SK-N-SH treated with all-trans-retinoic acid at 6 μM for 48 hours (cell line): Measurements from ENCODE around the gene SMC6.

Experiments
- ATAC-seq: fragments of 200-7000 bp; cut with Tn5 transposase; 3 replicates; pipeline ENCODE4 v1.9.1; 2020; ENCODE audit warnings: mild to moderate bottlenecking, moderate library complexity
- ARNTL ChIP-seq: fragments of 450-650 bp; formaldehyde crosslinking; IDR thresholded peaks from 2 replicates; pipeline ENCODE4 v1.5.0; 2020; ENCODE audit warnings: low read depth, mild to moderate bottlenecking, moderate library complexity, borderline replicate concordance
- BACH2 ChIP-seq: fragments of 250-450 bp; sonication (Bioruptor Pico); IDR thresholded peaks from 2 replicates; pipeline ENCODE4 v1.9.0; 2021; ENCODE audit warnings: mild to moderate bottlenecking, borderline replicate concordance
- CREB5 ChIP-seq: fragments of 250-450 bp; sonication (Bioruptor Pico); IDR thresholded peaks from 2 replicates; pipeline ENCODE4 v1.5.1; 2020; ENCODE audit warnings: low read depth, mild to moderate bottlenecking, moderate library complexity
- CSDC2 ChIP-seq: fragments of 250-450 bp; sonication (Bioruptor Pico); IDR thresholded peaks from 2 replicates; pipeline ENCODE4 v1.5.0; 2020; ENCODE audit warnings: mild to moderate bottlenecking, moderate library complexity
- CSRNP3 ChIP-seq: fragments of 250-450 bp; sonication (Bioruptor Pico); IDR thresholded peaks from 2 replicates; pipeline ENCODE4 v1.5.1; 2021; ENCODE audit warnings: mild to moderate bottlenecking, moderate library complexity
- ESRRG ChIP-seq: fragments of 250-450 bp; sonication (Bioruptor Pico); IDR thresholded peaks from 2 replicates; pipeline ENCODE4 v1.6.1; 2021; ENCODE audit warnings: mild to moderate bottlenecking
- GLIS3 ChIP-seq: fragments of 250-450 bp; sonication (Bioruptor Pico); IDR thresholded peaks from 2 replicates; pipeline ENCODE4 v1.5.0; 2020; ENCODE audit warnings: mild to moderate bottlenecking, moderate library complexity
- ISL1 ChIP-seq: fragments of 250-450 bp; sonication (Bioruptor Pico); IDR thresholded peaks from 2 replicates; pipeline ENCODE4 v2.1.2; 2022; ENCODE audit warnings: mild to moderate bottlenecking, moderate library complexity
- OSR1 ChIP-seq: fragments of 250-450 bp; sonication (Bioruptor Pico); IDR thresholded peaks from 2 replicates; pipeline ENCODE4 v1.8.0; 2022; ENCODE audit warnings: moderate library complexity, mild to moderate bottlenecking, inconsistent platforms
- PATZ1 ChIP-seq: fragments of 250-450 bp; sonication (Bioruptor Pico); IDR thresholded peaks from 2 replicates; pipeline ENCODE4 v1.8.0; 2020; ENCODE audit warnings: mild to moderate bottlenecking, moderate library complexity, borderline replicate concordance
- POU6F1 ChIP-seq: fragments of 250-450 bp; sonication (Bioruptor Pico); IDR thresholded peaks from 2 replicates; pipeline ENCODE4 v1.8.0; 2021; ENCODE audit warnings: low read depth, mild to moderate bottlenecking, moderate library complexity, borderline replicate concordance
- PPARA ChIP-seq: fragments of 250-450 bp; sonication (Bioruptor Pico); IDR thresholded peaks from 2 replicates; pipeline ENCODE4 v1.5.0; 2020; ENCODE audit warnings: mild to moderate bottlenecking, borderline replicate concordance
- RARB ChIP-seq: fragments of 250-450 bp; sonication (Bioruptor Pico); IDR thresholded peaks from 2 replicates; pipeline ENCODE4 v1.8.0; 2021; ENCODE audit warnings: mild to moderate bottlenecking, moderate library complexity
- SNAI2 ChIP-seq: fragments of 250-450 bp; sonication (Bioruptor Pico); IDR thresholded peaks from 2 replicates; pipeline ENCODE4 v1.5.0; 2020; ENCODE audit warnings: mild to moderate bottlenecking, moderate library complexity
- TCF4 ChIP-seq: fragments of 250-450 bp; sonication (Bioruptor Pico); IDR thresholded peaks from 2 replicates; pipeline ENCODE4 v1.8.0; 2021; ENCODE audit warnings: mild to moderate bottlenecking, moderate library complexity, borderline replicate concordance
- TOX ChIP-seq: fragments of 250-450 bp; sonication (Bioruptor Pico); IDR thresholded peaks from 2 replicates; pipeline ENCODE4 v1.8.0; 2021; ENCODE audit warnings: mild to moderate bottlenecking, moderate library complexity, borderline replicate concordance
- TSHZ2 ChIP-seq: fragments of 250-450 bp; sonication (Bioruptor Pico); IDR thresholded peaks from 2 replicates; pipeline ENCODE4 v1.5.0; 2020; ENCODE audit warnings: mild to moderate bottlenecking, moderate library complexity
- ZC3H10 ChIP-seq: fragments of 250-450 bp; sonication (Bioruptor Pico); IDR thresholded peaks from 2 replicates; pipeline ENCODE4 v1.5.1; 2021; ENCODE audit warnings: mild to moderate bottlenecking, moderate library complexity
- ZFP3 ChIP-seq: fragments of 250-450 bp; sonication (Bioruptor Pico); IDR thresholded peaks from 2 replicates; pipeline ENCODE4 v1.5.0; 2020; ENCODE audit warnings: mild to moderate bottlenecking, moderate library complexity
- ZFP30 ChIP-seq: fragments of 450-650 bp; formaldehyde crosslinking; IDR thresholded peaks from 2 replicates; pipeline ENCODE4 v1.5.0; 2022; ENCODE audit warnings: mild to moderate bottlenecking, moderate library complexity
- ZNF565 ChIP-seq: fragments of 450-650 bp; formaldehyde crosslinking; conservative IDR thresholded peaks from 2 replicates; pipeline ENCODE4 v1.5.0; 2020; ENCODE audit warnings: low read depth, mild to moderate bottlenecking, moderate library complexity
- ZNF70 ChIP-seq: fragments of 450-650 bp; formaldehyde crosslinking; IDR thresholded peaks from 2 replicates; pipeline ENCODE4 v1.5.0; 2020; ENCODE audit warnings: mild to moderate bottlenecking, moderate library complexity
- ZNF8 ChIP-seq: fragments of 450-650 bp; formaldehyde crosslinking; IDR thresholded peaks from 2 replicates; pipeline ENCODE4 v1.5.0; 2020; ENCODE audit warnings: mild to moderate bottlenecking, moderate library complexity

Gene SMC6

GRCh38 chr2:17643031-17643615 lies 110.5 kb downstream of the SMC6 start:
- ATAC-seq, result peak; percentile 95

More at GRCh38 chr2:17643031-17643615, 110.5 kb downstream of the SMC6 start:
- no peak for TF ChIP-seq GLIS3 (CRISPR knock-in tag)
- no peak for TF ChIP-seq POU6F1 (CRISPR knock-in tag)
- TF ChIP-seq ZNF8, result no peak
- no peak for TF ChIP-seq RARB
- TF ChIP-seq CREB5, result no peak
- TF ChIP-seq TCF4 (CRISPR knock-in tag), result no peak
- TF ChIP-seq CSDC2 (CRISPR knock-in tag), result 0 out of 2 replicates have a peak, but pooled peaks have one; percentile 71
- no peak for TF ChIP-seq ZNF70 (CRISPR knock-in tag)
- TF ChIP-seq PATZ1 (CRISPR knock-in tag), result no peak
- TF ChIP-seq OSR1, result no peak
- no peak for TF ChIP-seq ZC3H10
- TF ChIP-seq PPARA (CRISPR knock-in tag), result no peak
- TF ChIP-seq BACH2, result no peak
- TF ChIP-seq ARNTL (CRISPR knock-in tag), result no peak
- peak; percentile 51; the same call in 1 of the 2 replicates for TF ChIP-seq ZFP3 (CRISPR knock-in tag)
- no peak for TF ChIP-seq ZFP30
- TF ChIP-seq ISL1 (CRISPR knock-in tag), result peak; percentile 54
- no peak for TF ChIP-seq ZNF565 (CRISPR knock-in tag)
- no peak for TF ChIP-seq TSHZ2 (CRISPR knock-in tag)
- TF ChIP-seq SNAI2 (CRISPR knock-in tag), result peak; percentile 20; the same call in 1 of the 2 replicates
- TF ChIP-seq ESRRG (CRISPR knock-in tag), result no peak
- no peak for TF ChIP-seq CSRNP3 (CRISPR knock-in tag)
- TF ChIP-seq TOX (CRISPR knock-in tag), result no peak
- TF ChIP-seq, all 23 proteins: peak for 4
